SU-DHL-6 (cell line): Measurements from ENCODE around the gene SMPD3.

Experiments
- H2AFZ ChIP-seq: fragments of 200-600 bp; sonication (generic); 2 replicates; pipeline ENCODE4 v1.6.1; 2014; ENCODE audit warnings: low read depth, mild to moderate bottlenecking, moderate library complexity, mixed read lengths, antibody characterized with exemption, low read length; ENCODE audit not compliant: severe bottlenecking
- H3F3A ChIP-seq: fragments of 200-600 bp; shearing (Covaris generic); 2 replicates; pipeline ENCODE4 v1.6.0; 2016; ENCODE audit warnings: antibody characterized with exemption, mild to moderate bottlenecking; ENCODE audit not compliant: insufficient read depth
- H3K27ac ChIP-seq: fragments of 200-600 bp; sonication (generic); 2 replicates; pipeline ENCODE4 v1.5.1; 2016; ENCODE audit warnings: low read depth, mild to moderate bottlenecking, low read length, moderate library complexity, mixed read lengths
- H3K27me3 ChIP-seq: fragments of 200-600 bp; sonication (generic), shearing (Covaris generic); 2 replicates; pipeline ENCODE4 v1.6.0; 2014; ENCODE audit warnings: mild to moderate bottlenecking, low read length
- H3K36me3 ChIP-seq: fragments of 200-600 bp; sonication (generic); 2 replicates; pipeline ENCODE4 v1.6.1; 2014; ENCODE audit warnings: mild to moderate bottlenecking, low read length, mixed read lengths
- H3K4me2 ChIP-seq: fragments of 300-600, 200-600 bp; shearing (Covaris generic), sonication (generic); 2 replicates; pipeline ENCODE4 v1.6.0; 2014; ENCODE audit warnings: low read length, low read depth, mild to moderate bottlenecking; ENCODE audit not compliant: poor library complexity, severe bottlenecking
- H3K4me3 ChIP-seq: fragments of 200-600 bp; sonication (generic); 2 replicates; pipeline ENCODE4 v1.5.1; 2014; ENCODE audit warnings: antibody characterized with exemption, low read length, mild to moderate bottlenecking, mixed read lengths; ENCODE audit not compliant: insufficient read depth, poor library complexity, severe bottlenecking
- H3K79me2 ChIP-seq: fragments of 200-600 bp; sonication (generic); 2 replicates; pipeline ENCODE4 v1.6.1; 2014; ENCODE audit warnings: mild to moderate bottlenecking, low read length, moderate library complexity; ENCODE audit not compliant: insufficient read depth
- H3K9ac ChIP-seq: fragments of 200-600 bp; sonication (generic); 2 replicates; pipeline ENCODE4 v1.7.0; 2014; ENCODE audit warnings: mild to moderate bottlenecking, low read length
- H3K9me2 ChIP-seq: fragments of 200-600 bp; sonication (generic); replicated peaks from 2 replicates; pipeline ENCODE4 v1.6.1; 2014; ENCODE audit warnings: low read length; ENCODE audit not compliant: insufficient read depth
- H3K9me3 ChIP-seq: fragments of 200-600 bp; sonication (generic); 2 replicates; pipeline ENCODE4 v1.6.1; 2014; ENCODE audit warnings: low read length, mixed read lengths; ENCODE audit not compliant: insufficient read depth
- H4K20me1 ChIP-seq: fragments of 200-600 bp; sonication (generic); 2 replicates; pipeline ENCODE4 v1.6.1; 2014; ENCODE audit warnings: low read depth, mild to moderate bottlenecking, antibody characterized with exemption, low read length, moderate library complexity, mixed read lengths
- EZH2phosphoT487 ChIP-seq: fragments of 200-600 bp; sonication (generic), shearing (Covaris generic); conservative IDR thresholded peaks from 2 replicates; pipeline ENCODE4 v1.6.1; 2018; ENCODE audit warnings: mild to moderate bottlenecking, antibody characterized with exemption, low read length, moderate library complexity, mixed read lengths
- TF ChIP-seq, protein P1 (sequence below): fragments of 200-600 bp; sonication (generic); IDR thresholded peaks from one replicate; pipeline ENCODE4 v1.5.1; 2017; ENCODE audit warnings: antibody characterized with exemption, mild to moderate bottlenecking, low read length, moderate library complexity; ENCODE audit not compliant: insufficient read depth, poor library complexity, severe bottlenecking

SMPD3 gene

GRCh38 chr16:68455631-68456030, 7.3 kb upstream of the SMPD3 start:
- H2AFZ ChIP-seq, result no peak overlapping the region
- no peaks in the 10 kb centered on the region for H3F3A ChIP-seq
- no peaks in the 10 kb centered on the region for H3K9me2 ChIP-seq
- H3K27me3 ChIP-seq, result no peaks in the 10 kb centered on the region
- no peak overlapping the region for H3K4me3 ChIP-seq
- H3K9ac ChIP-seq, result no peak overlapping the region
- no peaks in the 10 kb centered on the region for H4K20me1 ChIP-seq
- H3K79me2 ChIP-seq, result no peaks in the 10 kb centered on the region
- no peaks in the 10 kb centered on the region for H3K9me3 ChIP-seq
- TF ChIP-seq EZH2phosphoT487, result no peak
- TF ChIP-seq, protein P1, sequence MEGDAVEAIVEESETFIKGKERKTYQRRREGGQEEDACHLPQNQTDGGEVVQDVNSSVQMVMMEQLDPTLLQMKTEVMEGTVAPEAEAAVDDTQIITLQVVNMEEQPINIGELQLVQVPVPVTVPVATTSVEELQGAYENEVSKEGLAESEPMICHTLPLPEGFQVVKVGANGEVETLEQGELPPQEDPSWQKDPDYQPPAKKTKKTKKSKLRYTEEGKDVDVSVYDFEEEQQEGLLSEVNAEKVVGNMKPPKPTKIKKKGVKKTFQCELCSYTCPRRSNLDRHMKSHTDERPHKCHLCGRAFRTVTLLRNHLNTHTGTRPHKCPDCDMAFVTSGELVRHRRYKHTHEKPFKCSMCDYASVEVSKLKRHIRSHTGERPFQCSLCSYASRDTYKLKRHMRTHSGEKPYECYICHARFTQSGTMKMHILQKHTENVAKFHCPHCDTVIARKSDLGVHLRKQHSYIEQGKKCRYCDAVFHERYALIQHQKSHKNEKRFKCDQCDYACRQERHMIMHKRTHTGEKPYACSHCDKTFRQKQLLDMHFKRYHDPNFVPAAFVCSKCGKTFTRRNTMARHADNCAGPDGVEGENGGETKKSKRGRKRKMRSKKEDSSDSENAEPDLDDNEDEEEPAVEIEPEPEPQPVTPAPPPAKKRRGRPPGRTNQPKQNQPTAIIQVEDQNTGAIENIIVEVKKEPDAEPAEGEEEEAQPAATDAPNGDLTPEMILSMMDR, result no peak
- no peak overlapping the region for H3K4me2 ChIP-seq
- H3K27ac ChIP-seq, result no peak overlapping the region
- no peaks in the 10 kb centered on the region for H3K36me3 ChIP-seq

DNA sequence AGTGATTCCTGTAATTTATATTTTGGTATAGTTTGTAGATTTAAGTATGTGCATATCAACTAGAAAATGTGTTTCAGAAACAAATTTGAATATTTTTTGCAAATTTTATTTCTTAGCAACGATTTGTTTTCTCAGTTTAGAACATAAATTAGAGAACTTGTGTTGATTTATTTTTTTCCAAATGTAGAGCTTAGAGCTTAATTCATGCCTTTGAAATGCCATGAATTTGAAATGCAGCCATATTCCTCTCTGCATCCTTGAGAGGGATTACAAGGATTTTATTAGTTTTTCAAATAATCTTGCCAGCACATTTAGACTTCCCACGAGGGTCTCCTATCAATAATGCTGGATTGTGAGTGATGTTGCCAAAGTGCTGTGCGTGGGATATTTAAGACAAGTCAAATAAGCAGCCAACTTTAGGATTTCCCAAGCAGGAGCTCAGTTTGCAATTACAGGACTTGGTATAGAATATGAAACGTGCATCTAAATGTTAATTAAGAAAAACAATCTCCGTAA, 6.7 kb upstream of the SMPD3 start:
- H3K36me3 ChIP-seq, result no peaks in the 10 kb centered on the region
- H3K79me2 ChIP-seq, result no peaks in the 10 kb centered on the region
- H3K9me3 ChIP-seq, result no peaks in the 10 kb centered on the region
- H3F3A ChIP-seq, result no peaks in the 10 kb centered on the region
- no peak overlapping the region for H3K9ac ChIP-seq
- H3K9me2 ChIP-seq, result no peaks in the 10 kb centered on the region
- H3K27me3 ChIP-seq, result no peaks in the 10 kb centered on the region
- H3K27ac ChIP-seq, result no peak overlapping the region
- H3K4me3 ChIP-seq, result no peak overlapping the region
- TF ChIP-seq, protein P1, result no peak
- TF ChIP-seq EZH2phosphoT487, result no peak
- H2AFZ ChIP-seq, result no peak overlapping the region
- H3K4me2 ChIP-seq, result no peak overlapping the region
- H4K20me1 ChIP-seq, result no peaks in the 10 kb centered on the region

- Histone ChIP-seq H3F3A (no peaks in the 10 kb centered on the region), H3K9ac (no peak overlapping the region), H4K20me1 (no peaks in the 10 kb centered on the region), H3K9me2 (no peaks in the 10 kb centered on the region), H2AFZ (no peak overlapping the region), H3K27ac (no peak overlapping the region), H3K4me2 (no peak overlapping the region), H3K4me3 (no peak overlapping the region), H3K9me3 (no peaks in the 10 kb centered on the region), H3K36me3 (no peaks in the 10 kb centered on the region), H3K79me2 (no peaks in the 10 kb centered on the region), H3K27me3 (no peaks in the 10 kb centered on the region)
- TF ChIP-seq, protein P1, result no peak
- TF ChIP-seq EZH2phosphoT487, result no peak
Measured at GRCh38 chr16:68453816-68454215, 5.5 kb upstream of the SMPD3 start.
